ENCODE measurements around the gene ASIC4. TPM values are rescaled to one million over a fixed set of nuclear protein-coding genes. Genes with fewer than 3 reads are reported as not detected.

Gene ASIC4
- total RNA-seq, 1 experiment from 2014 or later = not detected

GRCh38 chr2:219484343-219485200 is 29.7 kb upstream of the ASIC4 start:
- Mint-ChIP-seq H3K27ac (ENCODE audit: low read depth, unreplicated experiment) (no peak overlapping the region), H3K9me3 (ENCODE audit: unreplicated experiment) (no peaks in the 10 kb centered on the region), H3K4me1 (ENCODE audit: insufficient read depth, unreplicated experiment) (no peaks in the 10 kb centered on the region), H3K27me3 (ENCODE audit: insufficient read depth, unreplicated experiment) (no peaks in the 10 kb centered on the region), H3K36me3 (ENCODE audit: insufficient read depth, unreplicated experiment) (peaks cover 6% of the 10 kb centered on the region), H3K4me3 (ENCODE audit: unreplicated experiment) (no peak overlapping the region)
- no peak for DNase-seq (ENCODE audit: unreplicated experiment)
- ChIA-PET CTCF (interaction anchor here (1.2 to 2.0 kb wide), 4 partner anchors 8 to 45 kb away, joined by 3 to 8 read pairs (median 6); no protein-coding TSS in a partner anchor), POLR2A (no interaction called here)
- TF ChIP-seq CTCF (IDR thresholded peaks at IDR 0.05; ENCODE audit: unreplicated experiment) = no peak
- no TSS peak for BruUV-seq (replicated peaks)
- intact Hi-C loops (cut with micrococcal nuclease) = no loop called here

GRCh38 chr2:219485201-219485580 is 29.1 kb upstream of the ASIC4 start:
- H3K9me3 Mint-ChIP-seq (ENCODE audit: unreplicated experiment) = no peaks in the 10 kb centered on the region
- no peak overlapping the region for H3K4me3 Mint-ChIP-seq (ENCODE audit: unreplicated experiment)
- no peak for DNase-seq (ENCODE audit: unreplicated experiment)
- TF ChIP-seq CTCF (IDR thresholded peaks at IDR 0.05; ENCODE audit: unreplicated experiment) = no peak
- no TSS peak for BruUV-seq (replicated peaks)
- ChIA-PET CTCF (interaction anchor here (1.2 to 2.0 kb wide), 4 partner anchors 9 to 45 kb away, joined by 3 to 8 read pairs (median 6); no protein-coding TSS in a partner anchor), POLR2A (no interaction called here)
- no peaks in the 10 kb centered on the region for H3K27me3 Mint-ChIP-seq (ENCODE audit: insufficient read depth, unreplicated experiment)
- peaks cover 6% of the 10 kb centered on the region for H3K36me3 Mint-ChIP-seq (ENCODE audit: insufficient read depth, unreplicated experiment)
- intact Hi-C loops (cut with micrococcal nuclease) = no loop called here
- no peak overlapping the region for H3K27ac Mint-ChIP-seq (ENCODE audit: low read depth, unreplicated experiment)
- no peaks in the 10 kb centered on the region for H3K4me1 Mint-ChIP-seq (ENCODE audit: insufficient read depth, unreplicated experiment)

- H3K36me3 Mint-ChIP-seq (ENCODE audit: insufficient read depth, unreplicated experiment) = peaks cover 6% of the 10 kb centered on the region
- H3K27ac Mint-ChIP-seq (ENCODE audit: low read depth, unreplicated experiment) = no peak overlapping the region
- BruUV-seq (replicated peaks) = no TSS peak
- CTCF ChIA-PET = interaction anchor here (1.3 to 2.0 kb wide), 5 partner anchors 9 to 43 kb away, joined by 3 to 8 read pairs (median 6); a partner anchor contains a TSS
- no peaks in the 10 kb centered on the region for H3K4me1 Mint-ChIP-seq (ENCODE audit: insufficient read depth, unreplicated experiment)
- no peak for DNase-seq (ENCODE audit: unreplicated experiment)
- POLR2A ChIA-PET = interaction anchor here (1.5 kb wide), 1 partner anchor 12 kb away, joined by 8 read pairs; the partner anchor contains the start of gene GMPPA
- H3K4me3 Mint-ChIP-seq (ENCODE audit: unreplicated experiment) = no peak overlapping the region
- H3K9me3 Mint-ChIP-seq (ENCODE audit: unreplicated experiment) = no peaks in the 10 kb centered on the region
- intact Hi-C loops (cut with micrococcal nuclease) = no loop called here
- H3K27me3 Mint-ChIP-seq (ENCODE audit: insufficient read depth, unreplicated experiment) = no peaks in the 10 kb centered on the region
- no peak for TF ChIP-seq CTCF (IDR thresholded peaks at IDR 0.05; ENCODE audit: unreplicated experiment)
Measured at GRCh38 chr2:219486380-219486959, 27.8 kb upstream of the ASIC4 start.

GRCh38 chr2:219488149-219488843 is 26.0 kb upstream of the ASIC4 start:
- no peak overlapping the region for H3K27ac Mint-ChIP-seq (ENCODE audit: low read depth, unreplicated experiment)
- H3K4me1 Mint-ChIP-seq (ENCODE audit: insufficient read depth, unreplicated experiment) = no peaks in the 10 kb centered on the region
- peaks cover 10% of the 10 kb centered on the region for H3K36me3 Mint-ChIP-seq (ENCODE audit: insufficient read depth, unreplicated experiment)
- intact Hi-C loops (cut with micrococcal nuclease) = no loop called here
- ChIA-PET POLR2A (no interaction called here), CTCF (interaction anchor here (0.6 to 1.4 kb wide), 5 partner anchors 9 to 136 kb away, joined by 3 to 6 read pairs (median 4); no protein-coding TSS in a partner anchor)
- no peak for DNase-seq (ENCODE audit: unreplicated experiment)
- no peak for TF ChIP-seq CTCF (IDR thresholded peaks at IDR 0.05; ENCODE audit: unreplicated experiment)
- H3K9me3 Mint-ChIP-seq (ENCODE audit: unreplicated experiment) = no peaks in the 10 kb centered on the region
- H3K4me3 Mint-ChIP-seq (ENCODE audit: unreplicated experiment) = no peak overlapping the region
- no TSS peak for BruUV-seq (replicated peaks)
- H3K27me3 Mint-ChIP-seq (ENCODE audit: insufficient read depth, unreplicated experiment) = no peaks in the 10 kb centered on the region
